Endothelial cell of umbilical vein (primary cell): ENCODE results near the gene CT45A7. TPM values are rescaled to one million over a fixed set of nuclear protein-coding genes. Genes with fewer than 3 reads are reported as not detected.
"Not testable (repeated sequence)": the region's sequence is repeated elsewhere in the genome, so short reads cannot be mapped to it uniquely, and the experiment has no call there.

Experiments used
- BruUV-seq: library from RNA; stranded (reverse); fragments of 400-500 nt; replicated peaks from 2 replicates; lab custom pipeline; 2021; lab: Mats Ljungman, UMichigan
- CTCF ChIA-PET: fragments of 300-600, 350-600 bp; sonication (Branson Sonifier 250); formaldehyde crosslinking; loops from one replicate; lab custom pipeline; 2021; ENCODE audit warnings: antibody characterized with exemption, inconsistent platforms; lab: Charles Lee
- POLR2A ChIA-PET: fragments of 300-600, 350-600 bp; sonication (Branson Sonifier 250); formaldehyde crosslinking; loops from one replicate; lab custom pipeline; 2021; ENCODE audit warnings: antibody characterized with exemption, inconsistent platforms; lab: Charles Lee
- DNase-seq: peaks from one replicate; pipeline ENCODE4 v3.0.0-alpha.2; 2011; ENCODE audit warnings: low read depth, low spot score
- FAIRE-seq: peaks from 2 replicates; lab custom pipeline; 2011; peaks lifted over from hg19 to GRCh38; lab: Jason Lieb, UNC
- H2AFZ ChIP-seq: 2 replicates; pipeline ENCODE4 v1.6.0; 2012; ENCODE audit warnings: low read depth, low read length, control low read depth, inconsistent platforms
- H3K27ac ChIP-seq: 2 replicates; pipeline ENCODE4 v1.5.1; 2011; ENCODE audit warnings: low read depth, mild to moderate bottlenecking, control low read depth, low read length, moderate library complexity; ENCODE audit not compliant: insufficient read depth
- H3K27me3 ChIP-seq, 2 experiments: 2 replicates each; pipeline versions ENCODE4 v1.6.0 to v1.6.1; 2011; ENCODE audit warnings: low read length in 2 of 2, mixed read lengths in 1 of 2; ENCODE audit not compliant: control insufficient read depth in 2 of 2, insufficient read depth in 2 of 2
- H3K36me3 ChIP-seq, 2 experiments: 2 replicates in 1 of 2; 3 replicates in 1 of 2; pipeline ENCODE4 v1.5.1; 2011; ENCODE audit warnings: low read length in 2 of 2, mild to moderate bottlenecking in 1 of 2, moderate library complexity in 1 of 2; ENCODE audit not compliant: control insufficient read depth in 2 of 2, insufficient read depth in 2 of 2; ENCODE audit errors: extremely low read depth in 1 of 2
- H3K4me1 ChIP-seq: 3 replicates; pipeline ENCODE4 v1.5.1; 2011; ENCODE audit warnings: mild to moderate bottlenecking, low read length; ENCODE audit not compliant: control insufficient read depth, insufficient read depth; ENCODE audit errors: extremely low read depth
- H3K4me2 ChIP-seq: 2 replicates; pipeline ENCODE4 v1.6.1; 2011; ENCODE audit warnings: low read length, control low read depth, mixed read lengths; ENCODE audit not compliant: insufficient read depth
- H3K4me3 ChIP-seq, 3 experiments: fragments of 200-600 bp in 1 of 3; sonication (generic), shearing (Covaris generic) in 1 of 3; replicated peaks in 1 of 3; 2 replicates each; pipeline ENCODE4 v1.5.1; 2011 to 2016; ENCODE audit warnings: control low read depth in 3 of 3, low read length in 3 of 3, mild to moderate bottlenecking in 2 of 3, inconsistent platforms in 1 of 3, low read depth in 1 of 3, moderate library complexity in 1 of 3; ENCODE audit not compliant: insufficient read depth in 1 of 3
- H3K79me2 ChIP-seq: 2 replicates; pipeline ENCODE4 v1.6.0; 2012; ENCODE audit warnings: low read length, inconsistent platforms; ENCODE audit not compliant: control insufficient read depth, insufficient read depth
- H3K9ac ChIP-seq: replicated peaks from 2 replicates; pipeline ENCODE3; 2011; ENCODE audit warnings: low read length, control low read depth; ENCODE audit not compliant: insufficient read depth; ENCODE audit errors: extremely low read depth
- H3K9me1 ChIP-seq: replicated peaks from 3 replicates; pipeline ENCODE4 v1.6.0; 2011; ENCODE audit warnings: mild to moderate bottlenecking, low read length; ENCODE audit not compliant: control insufficient read depth, insufficient read depth; ENCODE audit errors: extremely low read depth
- H3K9me3 ChIP-seq: replicated peaks from 2 replicates; pipeline ENCODE4 v1.5.1; 2012; ENCODE audit warnings: low read length, inconsistent platforms; ENCODE audit not compliant: control insufficient read depth, insufficient read depth
- H4K20me1 ChIP-seq: replicated peaks from 2 replicates; pipeline ENCODE3; 2011; ENCODE audit warnings: mild to moderate bottlenecking, low read length; ENCODE audit not compliant: control insufficient read depth, insufficient read depth; ENCODE audit errors: extremely low read depth
- dilution Hi-C: fragments of 300-500 bp; cut with MboI; formaldehyde crosslinking; loops from one replicate; pipeline ENCODE4 v1.15.0; 2019; ENCODE audit warnings: low sequenced_read_pairs; ENCODE audit not compliant: extremely low pct_ligation_motif_present
- intact Hi-C: fragments of 100-400 bp; cut with micrococcal nuclease; formaldehyde crosslinking; loops from one replicate; pipeline ENCODE4 v1.10.0; 2022
- polyA plus RNA-seq, 4 experiments: library from polyadenylated mRNA; depleted of rRNA in 3 of 4; stranded (reverse) in 3 of 4; unstranded in 1 of 4; fragments of >200 nt; gene quantifications; 2 replicates each; pipeline versions ENCODE4 v1.2.1 to v1.2.3, GENCODE V29; 2011 to 2012; ENCODE audit warnings: missing spikeins in 1 of 4
- total RNA-seq: library from RNA; stranded (reverse); gene quantifications from 2 replicates; pipeline ENCODE4 v1.2.3, GENCODE V29; 2021

CT45A7 gene
- total and polyA plus RNA-seq, 2 donors (not counting 3 experiments of a cell fraction or from before 2014, with no cell fraction given): not detected

DNA sequence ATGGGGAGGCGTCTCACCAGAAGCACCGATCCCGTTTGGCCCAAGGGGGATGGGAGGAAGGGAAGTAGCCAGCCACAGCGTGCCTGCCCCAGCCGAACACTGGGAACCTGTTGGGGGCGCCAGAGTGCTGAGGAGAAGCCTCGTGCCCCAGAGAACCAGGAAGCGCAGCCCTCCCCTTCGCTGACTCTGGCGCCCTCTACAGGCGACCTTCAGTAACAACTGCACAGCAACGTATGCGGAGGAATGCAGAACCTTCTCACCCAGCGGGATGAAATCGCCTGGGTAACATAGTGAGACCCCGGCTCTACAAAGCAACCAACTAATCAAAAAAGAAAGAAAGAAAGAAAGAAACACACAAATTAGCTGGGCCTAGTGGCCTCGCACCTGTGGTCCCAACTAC lies 17.2 kb downstream of the CT45A7 start, which contains the start of gene CT45A2:
TSS of gene CT45A2 (minus strand) at position 101 of the 400 bp plus-strand sequence. CDS start 3,747 bp downstream, outside the sequence.
- FAIRE-seq, DNase-seq, H4K20me1 ChIP-seq, CTCF ChIA-PET, H3K36me3 ChIP-seq, dilution Hi-C loops, H3K4me3 ChIP-seq, H3K79me2 ChIP-seq, H2AFZ ChIP-seq, H3K9me3 ChIP-seq, H3K4me1 ChIP-seq, intact Hi-C loops, POLR2A ChIA-PET, H3K9me1 ChIP-seq, H3K4me2 ChIP-seq, H3K9ac ChIP-seq, H3K27me3 ChIP-seq, H3K27ac ChIP-seq, BruUV-seq: not testable (repeated sequence)

GRCh38 chrX:135802687-135803086 lies 34.4 kb downstream of the CT45A7 start, which contains the start of gene CT45A6:
Gene CT45A6, minus strand, starts transcription at chrX:135802787. Its CDS starts 3,794 bp downstream, at chrX:135798993.
- H3K9me3 ChIP-seq, H3K9ac ChIP-seq, intact Hi-C loops, H3K4me2 ChIP-seq, BruUV-seq, H3K27me3 ChIP-seq, CTCF ChIA-PET, H3K9me1 ChIP-seq, DNase-seq, H3K36me3 ChIP-seq, H2AFZ ChIP-seq, dilution Hi-C loops, H3K27ac ChIP-seq, H3K4me3 ChIP-seq, H3K4me1 ChIP-seq, H3K79me2 ChIP-seq, POLR2A ChIA-PET, FAIRE-seq, H4K20me1 ChIP-seq: not testable (repeated sequence)

DNA sequence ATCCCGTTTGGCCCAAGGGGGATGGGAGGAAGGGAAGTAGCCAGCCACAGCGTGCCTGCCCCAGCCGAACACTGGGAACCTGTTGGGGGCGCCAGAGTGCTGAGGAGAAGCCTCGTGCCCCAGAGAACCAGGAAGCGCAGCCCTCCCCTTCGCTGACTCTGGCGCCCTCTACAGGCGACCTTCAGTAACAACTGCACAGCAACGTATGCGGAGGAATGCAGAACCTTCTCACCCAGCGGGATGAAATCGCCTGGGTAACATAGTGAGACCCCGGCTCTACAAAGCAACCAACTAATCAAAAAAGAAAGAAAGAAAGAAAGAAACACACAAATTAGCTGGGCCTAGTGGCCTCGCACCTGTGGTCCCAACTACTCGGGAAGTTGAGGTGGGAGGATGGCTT lies 51.7 kb downstream of the CT45A7 start, which contains the start of gene CT45A5:
TSS of gene CT45A5 (minus strand) at position 101 of the 400 bp plus-strand sequence. CDS start 3,774 bp downstream, outside the sequence.
- H3K36me3 ChIP-seq, dilution Hi-C loops, H3K4me2 ChIP-seq, H3K4me3 ChIP-seq, H3K27ac ChIP-seq, H3K9me3 ChIP-seq, CTCF ChIA-PET, H3K4me1 ChIP-seq, H3K9ac ChIP-seq, H4K20me1 ChIP-seq, H2AFZ ChIP-seq, H3K27me3 ChIP-seq, DNase-seq, POLR2A ChIA-PET, H3K9me1 ChIP-seq, H3K79me2 ChIP-seq, intact Hi-C loops, BruUV-seq, FAIRE-seq: not testable (repeated sequence)

Other genes with a start within 250 kb of the CT45A7 start
- gene CT45A1, start 123.6 kb downstream of the CT45A7 start, total RNA-seq: not detected in 2 replicates
- not detected in 2 replicates for gene CT45A1, start 123.6 kb downstream of the CT45A7 start, polyA plus RNA-seq
- gene CT45A3, start 69.1 kb downstream of the CT45A7 start, total RNA-seq: not detected in 2 replicates
- gene CT45A3, start 69.1 kb downstream of the CT45A7 start, polyA plus RNA-seq: not detected in 2 replicates
- not detected in 2 replicates for gene CT45A5, start 51.8 kb downstream of the CT45A7 start, total RNA-seq
- not detected in 2 replicates for gene CT45A5, start 51.8 kb downstream of the CT45A7 start, polyA plus RNA-seq
- not detected in 2 replicates for gene CT45A6, start 34.5 kb downstream of the CT45A7 start, total RNA-seq
- not detected in 2 replicates for gene CT45A6, start 34.5 kb downstream of the CT45A7 start, polyA plus RNA-seq
- gene CT45A2, start 17.3 kb downstream of the CT45A7 start, total RNA-seq: not detected in 2 replicates
- gene CT45A2, start 17.3 kb downstream of the CT45A7 start, polyA plus RNA-seq: not detected in 2 replicates
- gene CT45A8, start 17.3 kb upstream of the CT45A7 start, total RNA-seq: not detected in 2 replicates
- gene CT45A8, start 17.3 kb upstream of the CT45A7 start, polyA plus RNA-seq: not detected in 2 replicates
- not detected in 2 replicates for gene CT45A9, start 34.5 kb upstream of the CT45A7 start, total RNA-seq
- not detected in 2 replicates for gene CT45A9, start 34.5 kb upstream of the CT45A7 start, polyA plus RNA-seq
- not detected in 2 replicates for gene CT45A10, start 56.2 kb upstream of the CT45A7 start, total RNA-seq
- gene CT45A10, start 56.2 kb upstream of the CT45A7 start, polyA plus RNA-seq: not detected in 2 replicates
- gene SAGE1, start 56.4 kb upstream of the CT45A7 start, total RNA-seq: not detected in 2 replicates
- not detected in 2 replicates for gene SAGE1, start 56.4 kb upstream of the CT45A7 start, polyA plus RNA-seq
- 18.8 and 19.9 TPM in 2 replicates for gene MMGT1, start 136.7 kb upstream of the CT45A7 start, total RNA-seq
- gene MMGT1, start 136.7 kb upstream of the CT45A7 start, polyA plus RNA-seq: 9.1 and 10.4 TPM in 2 replicates
- 14.7 and 15.5 TPM in 2 replicates for gene SLC9A6, start 148.2 kb upstream of the CT45A7 start, total RNA-seq
- gene SLC9A6, start 148.2 kb upstream of the CT45A7 start, polyA plus RNA-seq: 6.9 and 8.1 TPM in 2 replicates